DMS53 treated with DMSO at 0.1 percent for 48 hours (cell line): Measurements from ENCODE around the gene ACOT4.
"Not testable (repeated sequence)": the region's sequence is repeated elsewhere in the genome, so short reads cannot be mapped to it uniquely, and the experiment has no call there.

Source experiments
- DNase-seq: peaks from one replicate; lab custom pipeline; 2025; ENCODE audit not compliant: unreplicated experiment; lab: John Stamatoyannopoulos, UW

The ACOT4 gene

DNA sequence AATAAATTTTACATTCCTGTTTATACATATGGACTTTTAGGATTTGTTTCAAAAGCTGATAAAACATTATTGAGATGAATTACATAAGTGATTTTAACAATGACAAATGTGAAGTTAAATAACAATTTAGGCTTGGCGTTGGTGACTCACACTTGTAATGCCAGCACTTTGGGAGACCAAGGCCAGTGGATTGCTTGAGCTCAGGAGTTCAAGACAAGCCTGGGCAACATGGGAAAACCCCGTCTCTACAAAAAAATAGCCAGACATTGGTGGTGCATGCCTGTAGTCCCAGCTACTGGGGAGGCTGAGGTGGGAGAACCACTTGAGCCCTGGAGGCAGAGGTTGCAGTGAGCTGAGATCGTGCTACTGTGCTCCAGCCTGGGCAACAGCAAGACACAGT is 15.3 kb upstream of the ACOT4 start:
- no peak for DNase-seq

DNA sequence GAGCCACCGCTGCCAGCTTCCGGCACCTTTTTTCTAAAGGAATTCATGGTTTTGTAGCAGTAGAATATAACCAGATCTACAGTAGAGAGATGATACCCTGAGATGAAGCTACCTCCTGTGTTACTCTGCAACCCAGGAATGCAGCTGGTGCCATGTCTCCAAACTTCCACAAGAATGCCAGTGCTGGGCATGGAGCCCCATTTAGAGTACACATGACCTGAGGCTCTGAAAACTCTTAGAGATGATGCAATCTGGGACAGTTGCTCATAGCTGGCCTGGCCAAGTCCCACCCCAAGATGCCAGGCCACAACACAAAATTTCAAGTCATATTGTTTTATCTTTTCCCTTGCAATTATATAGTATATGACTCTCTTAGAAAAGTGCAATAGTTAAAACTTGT is 14.5 kb upstream of the ACOT4 start:
- DNase-seq: not testable (repeated sequence)

DNA sequence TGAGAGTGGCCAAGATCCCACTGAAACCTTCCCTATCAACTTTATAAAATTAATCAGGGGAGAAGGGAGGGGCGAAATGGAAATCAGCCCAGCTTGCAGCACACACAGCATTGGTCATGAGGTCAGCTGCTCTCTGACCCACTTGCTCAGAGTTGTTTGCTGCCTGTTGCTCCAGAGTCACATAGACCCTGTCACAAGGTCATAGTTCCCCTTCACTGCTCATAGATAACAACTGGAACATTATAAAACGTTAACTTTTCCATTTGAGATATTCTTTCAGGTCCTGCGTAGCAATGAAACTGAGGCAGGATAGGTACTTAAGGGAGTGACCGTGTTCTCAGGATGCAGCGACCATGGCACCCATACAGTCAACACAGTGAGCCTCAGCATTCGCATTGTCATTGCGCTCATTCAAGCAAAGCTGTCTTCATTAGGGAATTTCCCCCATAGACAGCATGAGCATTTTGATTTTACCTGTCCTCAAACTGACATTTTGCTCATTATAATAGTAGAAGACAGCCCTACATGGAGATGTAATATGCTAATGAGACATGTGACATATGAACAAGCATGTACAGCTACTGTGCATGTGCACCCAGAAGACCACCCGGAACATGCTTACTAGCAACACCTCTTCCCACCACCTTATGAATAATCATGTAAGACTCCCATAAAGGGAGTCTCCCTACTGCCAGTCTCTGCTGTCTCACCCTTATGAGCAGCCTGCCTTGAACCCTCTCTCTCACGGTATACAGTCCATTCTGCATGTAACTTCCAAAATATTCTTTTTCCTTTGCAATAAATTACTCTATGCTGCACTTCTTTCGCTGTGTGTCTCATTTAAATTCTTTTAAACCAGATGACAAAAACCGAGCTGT is 9.3 kb upstream of the ACOT4 start:
- DNase-seq: not testable (repeated sequence)

DNA sequence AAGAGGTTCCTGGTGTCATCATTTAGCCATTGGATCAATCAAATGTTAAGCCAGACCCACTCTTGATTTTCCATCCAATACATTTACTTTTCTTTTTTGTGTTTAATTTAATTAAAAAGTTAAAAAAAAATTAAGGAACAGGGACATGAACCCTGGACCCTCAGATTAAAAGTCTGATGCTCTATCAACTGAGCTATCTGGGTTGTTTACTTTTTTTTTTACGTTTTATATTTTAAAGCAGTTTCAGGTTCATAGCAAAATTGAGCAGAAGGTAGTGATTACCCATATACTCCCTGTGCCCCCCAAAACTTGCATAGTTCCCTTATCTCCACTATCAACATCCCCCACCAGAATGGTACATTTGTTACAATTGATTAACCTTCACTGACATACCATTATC is 3.0 kb upstream of the ACOT4 start:
- DNase-seq: no peak

DNA sequence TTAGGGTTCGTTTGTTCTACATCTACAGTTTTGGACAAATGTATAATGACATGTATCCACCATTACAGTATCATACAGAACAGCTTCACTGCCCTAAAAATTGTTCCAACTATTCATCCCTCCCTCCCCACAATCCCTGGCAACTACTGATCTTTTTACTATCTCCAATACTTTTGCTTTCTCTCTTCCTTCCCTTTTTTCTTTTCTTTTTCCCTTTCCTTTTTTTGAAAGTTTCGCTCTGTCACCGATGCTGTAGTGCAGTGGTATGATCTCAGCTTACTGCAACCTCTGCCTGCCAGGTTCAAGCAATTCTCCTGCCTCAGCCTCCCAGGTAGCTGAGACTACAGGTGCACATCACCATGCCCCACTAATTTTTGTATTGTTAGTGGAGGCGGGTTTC is 2.6 kb upstream of the ACOT4 start:
- no peak for DNase-seq

DNA sequence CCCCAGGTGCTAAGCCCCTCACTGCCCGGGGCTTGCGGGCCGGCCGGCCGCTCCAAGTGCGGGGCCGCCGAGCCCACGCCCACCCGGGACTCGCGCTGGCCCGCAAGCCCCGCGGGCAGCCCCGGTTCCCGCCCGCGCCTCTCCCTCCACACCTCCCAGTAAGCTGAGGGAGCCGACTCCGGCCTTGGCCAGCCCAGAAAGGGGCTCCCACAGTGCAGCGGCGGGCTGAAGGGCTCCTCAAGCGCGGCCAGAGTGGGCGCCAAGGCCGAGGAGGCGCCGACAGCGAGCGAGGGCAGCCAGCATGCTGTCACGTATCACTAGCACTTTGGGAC is 1.0 kb upstream of the ACOT4 start:
- not testable (repeated sequence) for DNase-seq

DNA sequence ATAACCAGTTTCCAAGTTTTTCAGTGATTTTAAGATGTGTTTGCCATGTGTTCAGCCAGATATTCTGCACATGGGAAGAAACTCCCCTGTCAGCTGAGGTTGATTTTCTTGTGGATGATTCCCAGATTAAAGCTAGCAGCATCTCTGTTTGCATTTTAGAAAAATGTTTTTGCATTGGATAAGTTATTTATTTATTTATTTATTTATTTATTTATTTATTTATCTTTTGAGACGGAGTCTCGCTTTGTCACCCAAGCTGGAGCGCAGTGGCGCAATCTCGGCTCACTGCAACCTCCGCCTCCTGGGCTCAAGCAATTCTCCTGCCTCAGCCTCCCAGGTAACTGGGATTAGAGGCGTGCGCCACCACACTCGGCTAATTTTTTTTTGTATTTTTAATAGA is 2.8 kb downstream of the ACOT4 start:
- no peak for DNase-seq

DNA sequence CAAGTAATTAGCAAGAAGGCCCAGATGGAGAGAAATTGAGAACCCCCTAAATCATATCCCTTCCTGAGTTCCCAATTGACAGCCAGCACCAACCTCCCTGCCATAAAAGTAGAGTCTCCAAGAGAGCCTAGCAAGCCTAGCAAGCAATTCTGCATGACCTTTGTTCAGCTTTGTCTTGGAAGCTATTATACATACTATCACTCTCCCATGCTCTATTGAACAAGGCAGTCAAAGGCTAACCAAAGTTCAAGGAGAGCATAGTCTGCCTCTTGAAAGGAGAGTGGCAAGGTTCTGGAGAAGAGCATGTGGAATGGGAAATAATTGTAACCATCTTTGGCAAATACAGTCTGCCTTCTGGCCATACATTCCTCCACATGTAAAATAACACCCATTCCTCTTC is 7.8 kb downstream of the ACOT4 start:
- DNase-seq: no peak

DNA sequence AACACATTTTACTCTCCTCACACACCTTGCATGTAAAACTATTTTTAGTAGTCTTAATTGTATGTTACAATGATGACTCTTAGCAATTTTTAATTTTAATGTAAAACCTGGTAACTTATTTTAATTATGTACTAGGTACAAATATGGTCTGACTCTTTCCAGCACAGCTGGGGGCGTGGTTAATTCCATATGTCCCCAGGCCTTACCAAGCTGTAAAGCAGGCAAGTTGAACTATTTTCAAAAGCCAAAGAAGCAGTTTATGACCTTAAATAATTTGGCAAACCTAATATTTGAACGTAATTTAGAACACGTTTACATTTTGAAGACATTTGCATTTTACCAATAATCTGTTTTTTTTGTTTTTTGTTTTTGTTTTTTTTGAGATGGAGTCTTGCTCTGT is 11.3 kb downstream of the ACOT4 start:
- no peak for DNase-seq

DNA sequence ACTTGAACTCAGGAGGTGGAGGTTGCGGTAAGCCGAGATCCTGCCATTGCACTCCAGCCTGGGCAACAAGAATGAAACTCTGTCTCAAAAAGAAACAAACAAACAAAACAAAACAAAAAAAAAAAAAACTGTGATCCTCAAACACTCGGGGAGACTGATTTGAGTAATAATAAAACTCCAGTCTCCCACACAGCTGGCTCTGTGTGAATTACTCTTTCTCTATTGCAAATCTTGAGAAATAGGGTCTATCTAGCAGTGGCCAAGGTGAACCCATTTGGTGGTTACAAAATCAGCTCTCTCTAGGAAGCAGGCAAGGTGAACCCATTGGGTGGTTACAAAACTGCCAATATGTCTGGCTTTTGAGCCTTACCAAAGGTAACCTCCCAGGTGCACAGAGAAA is 14.6 kb downstream of the ACOT4 start:
- DNase-seq: no peak

DNA sequence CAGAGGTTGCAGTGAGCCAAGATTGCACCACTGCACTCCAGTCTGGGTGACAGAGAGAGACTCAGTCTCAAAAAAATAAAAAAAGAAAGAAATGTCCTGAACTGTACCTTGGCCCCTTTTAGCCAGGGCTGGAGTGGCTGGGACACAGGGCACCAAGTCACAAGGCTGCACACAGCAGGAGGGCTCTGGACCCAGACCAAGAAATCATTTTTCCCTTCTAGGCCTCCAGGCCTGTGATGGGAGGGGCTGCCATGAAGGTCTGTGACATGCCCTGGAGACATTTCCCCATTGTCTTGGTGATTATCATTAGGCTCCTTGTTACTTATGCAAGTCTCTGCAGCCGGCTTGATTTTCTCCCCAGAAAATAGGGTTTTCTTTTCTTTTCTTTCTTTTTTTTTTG is 15.6 kb downstream of the ACOT4 start:
- no peak for DNase-seq

DNA sequence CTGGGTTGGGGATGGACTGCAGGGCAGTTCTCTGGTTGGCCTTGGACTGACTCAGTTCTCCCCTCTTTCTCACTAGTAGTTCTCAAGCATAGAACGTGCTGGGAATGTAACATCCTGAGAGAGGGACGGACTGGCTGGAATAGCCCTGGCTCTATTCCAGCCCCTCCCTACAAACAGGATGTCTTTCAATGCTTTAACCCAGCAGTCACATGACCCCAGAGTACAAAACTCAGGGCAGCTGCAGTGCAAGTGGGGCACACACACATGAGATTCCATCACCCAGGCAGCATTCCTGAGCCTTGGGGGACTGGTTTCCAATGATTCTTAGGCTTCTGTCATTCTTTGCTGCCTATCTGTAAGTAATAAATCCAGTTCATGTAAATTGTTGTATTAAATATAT is 19.0 kb downstream of the ACOT4 start:
- DNase-seq: no peak

DNA sequence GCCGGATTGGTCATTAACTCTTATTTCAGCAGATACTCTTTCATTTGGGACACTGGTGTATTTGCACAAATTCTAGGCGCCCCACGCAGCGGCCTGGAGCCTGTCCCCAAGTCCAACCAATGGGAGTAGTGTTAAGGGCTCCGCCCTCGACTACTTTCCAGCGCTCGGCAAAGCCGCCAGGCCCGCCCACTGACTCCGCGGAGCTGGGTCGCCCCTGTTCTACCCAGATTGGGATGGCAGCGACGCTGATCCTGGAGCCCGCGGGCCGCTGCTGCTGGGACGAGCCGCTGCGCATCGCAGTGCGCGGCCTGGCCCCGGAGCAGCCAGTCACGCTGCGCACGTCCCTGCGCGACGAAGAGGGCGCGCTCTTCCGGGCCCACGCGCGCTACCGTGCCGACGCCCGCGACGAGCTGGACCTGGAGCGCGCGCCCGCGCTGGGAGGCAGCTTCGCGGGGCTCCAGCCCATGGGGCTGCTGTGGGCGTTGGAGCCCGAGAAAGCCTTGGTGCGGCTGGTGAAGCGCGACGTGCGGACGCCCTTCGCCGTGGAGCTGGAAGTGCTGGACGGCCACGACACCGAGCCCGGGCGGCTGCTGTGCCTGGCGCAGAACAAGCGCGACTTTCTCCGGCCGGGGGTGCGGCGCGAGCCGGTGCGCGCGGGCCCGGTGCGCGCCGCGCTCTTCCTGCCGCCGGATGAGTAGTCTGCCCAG is 20.8 kb downstream of the ACOT4 start, which contains the start of gene ACOT6:
Gene ACOT6, plus strand, starts transcription at position 179 of the 707 bp plus-strand sequence. Its CDS starts 55 bp downstream, at position 234.
- peak; percentile 49 for DNase-seq

DNA sequence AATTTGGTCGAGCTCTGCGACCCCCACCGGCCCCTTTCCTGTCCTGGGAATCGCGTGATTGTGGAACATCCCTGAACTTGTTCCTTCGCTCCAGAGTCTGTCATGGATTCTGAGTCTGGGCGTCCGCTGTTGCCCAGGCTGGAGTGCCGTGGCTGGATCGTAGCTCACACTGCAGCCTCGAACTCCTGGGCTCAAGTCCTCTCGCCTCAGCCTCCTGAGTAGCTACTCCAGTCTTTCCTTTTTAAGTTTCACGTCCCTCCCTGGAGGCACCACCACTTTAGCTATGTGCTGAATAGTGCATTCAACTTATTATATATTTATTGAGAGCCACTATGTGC is 21.3 kb downstream of the ACOT4 start:
- no peak for DNase-seq

DNA sequence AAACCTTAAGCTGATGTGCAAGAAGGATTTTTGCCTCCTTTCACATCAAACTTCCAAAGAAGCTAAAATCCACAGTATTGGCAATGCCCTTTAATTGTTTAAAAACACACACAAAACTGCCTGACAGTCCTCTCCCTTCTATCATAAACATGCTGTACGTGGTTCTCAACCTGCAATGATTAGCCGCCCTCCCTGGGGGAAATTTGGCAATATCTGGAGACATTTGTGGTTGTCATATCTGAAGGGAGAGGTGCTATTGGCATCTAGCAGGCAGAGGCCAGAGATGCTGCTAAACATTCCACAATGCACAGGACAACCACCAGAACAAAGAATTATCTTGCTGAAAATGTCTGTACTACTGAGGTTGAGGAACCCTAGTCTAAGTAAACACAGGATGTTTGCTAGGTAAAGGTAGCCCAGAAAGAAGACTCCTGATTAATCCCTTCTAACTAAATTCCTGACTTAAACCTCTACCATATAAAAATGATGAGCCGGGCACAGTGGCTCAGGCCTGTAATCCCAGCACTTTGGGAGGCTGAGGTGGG is 21.8 kb downstream of the ACOT4 start:
- peak; percentile 17 for DNase-seq

DNA sequence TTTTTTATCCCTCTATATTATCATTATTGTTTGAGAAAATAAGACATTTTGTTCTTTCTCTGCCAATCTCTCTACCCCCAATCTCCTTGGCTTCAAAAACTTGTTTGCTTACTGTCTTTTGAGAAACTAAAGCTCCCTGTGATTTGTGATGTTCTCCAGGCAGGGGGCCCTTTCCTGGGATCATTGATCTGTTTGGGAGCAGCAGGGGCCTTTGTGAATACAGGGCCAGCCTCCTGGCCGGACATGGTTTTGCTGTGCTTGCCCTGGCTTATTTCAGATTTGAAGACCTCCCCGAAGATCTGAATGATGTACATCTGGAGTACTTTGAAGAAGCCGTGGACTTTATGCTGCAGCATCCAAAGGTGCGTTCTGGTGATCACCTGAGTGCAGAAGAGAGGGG is 25.2 kb downstream of the ACOT4 start:
- DNase-seq: no peak

DNA sequence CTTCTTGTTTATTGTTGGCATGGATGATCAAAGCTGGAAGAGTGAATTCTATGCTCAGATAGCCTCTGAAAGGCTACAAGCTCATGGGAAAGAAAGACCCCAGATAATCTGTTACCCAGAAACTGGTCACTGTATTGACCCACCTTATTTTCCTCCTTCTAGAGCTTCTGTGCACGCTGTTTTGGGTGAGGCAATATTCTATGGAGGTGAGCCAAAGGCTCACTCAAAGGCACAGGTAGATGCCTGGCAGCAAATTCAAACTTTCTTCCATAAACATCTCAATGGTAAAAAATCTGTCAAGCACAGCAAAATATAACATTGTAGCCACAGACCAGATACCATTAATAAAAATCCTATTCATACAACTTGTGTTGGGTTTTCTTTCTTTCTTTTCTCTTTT is 27.9 kb downstream of the ACOT4 start:
- no peak for DNase-seq

DNA sequence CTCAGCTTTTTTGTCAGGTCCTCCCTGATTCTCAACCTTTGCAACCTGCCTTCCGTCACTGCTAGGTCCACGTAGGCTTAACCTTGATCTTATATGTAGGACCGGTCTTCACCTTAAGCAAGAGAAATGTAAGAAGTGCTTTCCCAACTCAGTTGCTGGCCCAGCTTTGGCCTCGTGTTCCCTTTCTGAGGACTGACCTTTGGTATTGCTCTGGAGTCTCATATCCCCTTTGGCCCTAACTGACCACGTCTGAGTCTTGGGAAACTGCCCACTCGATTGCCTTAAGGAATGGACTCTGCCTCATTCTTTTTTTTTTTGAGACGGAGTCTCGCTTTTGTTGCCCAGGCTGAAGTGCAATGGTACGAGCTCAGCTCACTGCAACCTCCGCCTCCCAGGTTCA is 28.6 kb downstream of the ACOT4 start:
- DNase-seq: no peak

DNA sequence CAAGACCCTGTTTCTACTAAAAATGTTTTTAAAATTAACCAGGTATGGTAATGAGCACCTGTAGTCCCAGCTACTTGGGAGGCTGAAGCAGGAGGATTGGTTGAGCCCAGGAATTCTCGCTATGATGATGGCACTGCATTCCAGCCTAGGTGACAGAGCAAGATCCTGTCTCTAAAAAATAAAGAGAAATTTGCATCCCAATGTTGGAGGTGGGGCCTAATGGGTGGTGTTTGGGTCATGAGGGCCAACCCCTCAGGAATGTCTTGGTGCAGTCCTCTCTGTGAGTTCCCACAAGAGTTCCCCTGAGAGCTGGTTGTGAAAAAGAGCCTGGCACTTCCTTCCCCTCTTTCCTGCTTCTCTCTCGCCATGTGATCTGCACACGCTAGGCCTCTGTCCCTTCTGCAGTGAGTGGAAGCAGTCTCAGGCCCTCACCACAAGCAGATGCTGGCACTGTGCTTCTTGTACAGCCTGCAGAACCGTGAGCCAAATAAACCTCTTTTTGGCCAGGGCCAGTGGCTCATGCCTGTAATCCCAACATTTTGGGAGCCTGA is 31.9 kb downstream of the ACOT4 start:
- DNase-seq: no peak

DNA sequence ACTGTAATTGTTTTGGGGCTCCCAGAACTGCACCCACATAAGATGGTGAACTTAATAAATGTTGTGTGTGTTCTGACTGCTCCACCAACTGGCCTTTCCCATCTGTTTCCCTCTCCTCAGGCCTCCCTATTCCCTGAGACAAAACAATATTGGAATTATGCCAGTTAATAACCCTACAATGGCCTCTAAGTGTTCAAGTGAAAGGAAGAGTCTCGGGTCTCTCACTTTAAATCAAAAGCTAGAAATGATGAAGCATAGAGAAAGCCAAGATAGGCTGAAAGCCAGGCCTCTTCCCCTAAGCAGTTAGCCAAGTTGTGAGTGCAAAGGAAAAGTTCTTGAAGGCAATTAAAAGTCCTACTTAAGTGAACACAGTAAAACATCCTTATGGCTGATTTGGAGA is 34.0 kb downstream of the ACOT4 start:
- DNase-seq: no peak

DNA sequence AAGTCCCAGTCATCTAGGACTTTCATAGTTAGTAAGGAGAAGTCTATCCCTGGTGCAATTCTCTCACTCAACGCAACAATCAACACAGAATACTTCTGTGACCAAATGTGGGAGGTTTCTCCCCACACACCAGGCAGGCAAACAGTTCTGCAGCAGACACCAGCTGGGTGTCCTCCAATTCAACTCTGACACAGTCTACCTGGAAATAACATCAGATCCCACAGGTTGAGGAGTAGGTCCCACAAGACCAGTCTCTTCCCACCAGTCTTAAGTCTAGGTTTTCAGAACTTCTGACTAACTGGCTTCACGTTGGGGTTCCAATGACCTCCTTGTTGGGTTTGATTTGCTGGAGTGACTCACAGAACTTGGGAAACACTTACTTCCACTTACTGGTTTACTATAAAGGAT is 35.5 kb downstream of the ACOT4 start:
- DNase-seq: no peak
